ENCODE measurements around the gene POLR3B. TPM values are rescaled to one million over a fixed set of nuclear protein-coding genes. Genes with fewer than 3 reads are reported as not detected.

POLR3B gene
- 13.0 and 13.2 TPM in 2 replicates for total RNA-seq (2021; fragmentation: NEBNext Ultra II Directional; extraction: Animal tissue kit (Norgen Biotek cat#: 25700))
- 4.2 and 5.0 TPM in 2 replicates for polyA plus RNA-seq (2011; rRNA removed)
- polyA plus RNA-seq (2011; cell fraction: cytosol; rRNA removed) = 6.2 TPM
- 3.6 TPM for polyA plus RNA-seq (2011; cell fraction: nucleus; rRNA removed)
- 6.6 to 9.9 TPM (median 6.7 TPM) in 4 replicates for polyA plus RNA-seq (2012, experiment 1 of 2)
- 0.42 TPM for polyA plus RNA-seq (2012, experiment 2 of 2)
- 6.1 TPM for polyA plus RNA-seq (2013, experiment 1 of 2)
- 5.6 TPM for polyA plus RNA-seq (2013, experiment 2 of 2)
- 12.2 and 15.0 TPM in 2 replicates for polyA minus RNA-seq (2011; rRNA and poly(A)+ RNA removed)
- polyA minus RNA-seq (2011; cell fraction: cytosol; rRNA and poly(A)+ RNA removed) = 9.0 TPM
- polyA minus RNA-seq (2011; cell fraction: nucleus; rRNA and poly(A)+ RNA removed) = 11.7 TPM
- long read RNA-seq, experiment 1, full-length matches to known transcripts = 1 of 13 reads
- long read RNA-seq, experiment 1, partial matches to known transcripts = 9 of 13 reads
- long read RNA-seq, experiment 1, other reads (novel, unspliced or antisense) = 3 of 13 reads
- long read RNA-seq, experiment 2, full-length matches to known transcripts = 1 of 4 reads
- long read RNA-seq, experiment 2, partial matches to known transcripts = 2 of 4 reads
- long read RNA-seq, experiment 2, other reads (novel, unspliced or antisense) = 1 of 4 reads

GRCh38 chr12:106357549-106358395, at the start of gene POLR3B:
Gene POLR3B, plus strand, starts transcription at chr12:106357748. Its CDS starts 132 bp downstream, at chr12:106357880.
- peak within 1 kb of the TSS; percentile 92 for H4K91ac ChIP-seq (replicated peaks; ENCODE audit: insufficient read length, low read length)
- H2BK120ac ChIP-seq (replicated peaks; ENCODE audit: low read depth, low read length) = no peak within 1 kb of the TSS
- H3K23me2 ChIP-seq (ENCODE audit: low read depth, low read length) = peaks cover 4% of the 10 kb centered on the region; the same call in 1 of the 2 replicates
- peak within 1 kb of the TSS; percentile 50 to 85 (median 84) for H3K9ac ChIP-seq (replicated peaks in 1 of 4; ENCODE audit: extremely low read depth in 1 of 4, low read depth in 3 of 4, low read length in 3 of 4)
- no peak within 1 kb of the TSS for H2BK20ac ChIP-seq (ENCODE audit: low read length)
- DNase-seq (ENCODE audit: low read depth in 1 of 2, low spot score in 2 of 2) = peak; percentile 81 to 94
- no peak for FAIRE-seq
- peak within 1 kb of the TSS; percentile 99 for H2AFZ ChIP-seq (ENCODE audit: low read length)
- H2BK5ac ChIP-seq (ENCODE audit: low read depth, low read length) = peak within 1 kb of the TSS; percentile 88
- no peak within 1 kb of the TSS for H2BK15ac ChIP-seq (ENCODE audit: low read length)
- no peaks in the 10 kb centered on the region for H4K20me1 ChIP-seq (replicated peaks in 1 of 2; ENCODE audit: control insufficient read depth in 1 of 2, insufficient read depth in 2 of 2, low read length in 2 of 2)
- H3K14ac ChIP-seq (ENCODE audit: insufficient read length) = no peak within 1 kb of the TSS
- peak within 1 kb of the TSS; percentile 99 for H3K18ac ChIP-seq (ENCODE audit: extremely low read depth, low read length)
- peaks cover 0 to 3% (median under 1%) of the 10 kb centered on the region in 4 experiments; a peak in 4 of 7 replicates for H3K4me1 ChIP-seq (replicated peaks in 1 of 4; ENCODE audit: control insufficient read depth in 3 of 4, insufficient read depth in 4 of 4, low read length in 3 of 4)
- H3K27ac ChIP-seq (ENCODE audit: low read depth, low read length) = peak within 1 kb of the TSS; percentile 90
- peak within 1 kb of the TSS; percentile 64 to 91 (median 84) for H3K4me3 ChIP-seq (ENCODE audit: extremely low read depth in 1 of 4, insufficient read depth in 2 of 4, low read depth in 3 of 4, low read length in 4 of 4)
- H3K27me3 ChIP-seq (replicated peaks in 1 of 4; ENCODE audit: control insufficient read depth in 3 of 4, extremely low read depth in 1 of 4, insufficient read depth in 3 of 4, low read length in 3 of 4) = no peaks in the 10 kb centered on the region
- H3K79me1 ChIP-seq (ENCODE audit: low read depth, low read length) = 0 out of 2 replicates have a peak, but pooled peaks cover 2% of the 10 kb centered on the region
- no peaks in the 10 kb centered on the region for H3K36me3 ChIP-seq (ENCODE audit: control insufficient read depth in 2 of 4, insufficient read depth in 4 of 4, low read length in 3 of 4)
- H3K79me2 ChIP-seq (ENCODE audit: control insufficient read depth in 1 of 2, insufficient read depth in 2 of 2, low read length in 2 of 2) = peaks cover 3 to 15% of the 10 kb centered on the region in 2 experiments; a peak in 2 of 4 replicates
- ChIA-PET POLR2A (ENCODE audit: partially characterized antibody) (interaction anchor here (0.7 to 2.3 kb wide), 8 partner anchors 10 to 562 kb away, joined by 3 to 15 read pairs (median 3); no protein-coding TSS in a partner anchor), CTCF (ENCODE audit: partially characterized antibody) (interaction anchor here (0.7 to 4.3 kb wide), 30 partner anchors 10 to 563 kb away, joined by 3 to 33 read pairs (median 4); partner anchors contain the start of gene TCP11L2)
- peak within 1 kb of the TSS; percentile 95 for H3K56ac ChIP-seq (replicated peaks; ENCODE audit: insufficient read length, low read depth, low read length)
- peak within 1 kb of the TSS; percentile 99 for H4K5ac ChIP-seq (ENCODE audit: insufficient read length, low read depth, low read length)
- peak within 1 kb of the TSS; percentile 74 to 87 for H3K4me2 ChIP-seq (ENCODE audit: insufficient read depth in 1 of 2, low read depth in 2 of 2, low read length in 2 of 2)
- H2AK5ac ChIP-seq (ENCODE audit: low read depth, low read length) = no peak within 1 kb of the TSS
- no peaks in the 10 kb centered on the region for H3K9me3 ChIP-seq (ENCODE audit: insufficient read depth in 2 of 2, low read depth in 1 of 2, low read length in 1 of 2)
- H2BK12ac ChIP-seq (ENCODE audit: low read depth, low read length) = no peak within 1 kb of the TSS; the same call in 1 of the 2 replicates
- WGBS, 2 experiments (ENCODE audit: extremely low coverage in 1 of 2, insufficient coverage in 1 of 2, insufficient read length in 1 of 2, insufficient replicate concordance in 2 of 2, low coverage in 1 of 2, low lambda C conversion rate in 2 of 2, missing lambda C conversion rate in 1 of 2) = 2% methylated on average over 60 of the region's 63 CpGs; no CpG with 5 or more reads in 1 of the 2 experiments
- no peak within 1 kb of the TSS for H3K23ac ChIP-seq (ENCODE audit: insufficient read length)
- H4K8ac ChIP-seq (ENCODE audit: extremely low read depth, insufficient read depth, low read length) = peak within 1 kb of the TSS; percentile 95
- H3K4ac ChIP-seq (replicated peaks; ENCODE audit: insufficient read length, low read depth, low read length) = peak within 1 kb of the TSS; percentile 97
- peak; percentile 86 to 89 (median 87) for TF ChIP-seq CTCF (IDR thresholded peaks at IDR 0.05; ENCODE audit: control extremely low read depth in 1 of 3, insufficient read depth in 1 of 3, low read depth in 1 of 3, low read length in 3 of 3)
- 0 out of 2 replicates have a peak, but pooled peaks have one; percentile 61 for TF ChIP-seq ATF2 (IDR thresholded peaks at IDR 0.05; ENCODE audit: low read length)

All from H1 (cell line).